ENCODE measurements around the gene KCNJ13.

The KCNJ13 gene

DNA sequence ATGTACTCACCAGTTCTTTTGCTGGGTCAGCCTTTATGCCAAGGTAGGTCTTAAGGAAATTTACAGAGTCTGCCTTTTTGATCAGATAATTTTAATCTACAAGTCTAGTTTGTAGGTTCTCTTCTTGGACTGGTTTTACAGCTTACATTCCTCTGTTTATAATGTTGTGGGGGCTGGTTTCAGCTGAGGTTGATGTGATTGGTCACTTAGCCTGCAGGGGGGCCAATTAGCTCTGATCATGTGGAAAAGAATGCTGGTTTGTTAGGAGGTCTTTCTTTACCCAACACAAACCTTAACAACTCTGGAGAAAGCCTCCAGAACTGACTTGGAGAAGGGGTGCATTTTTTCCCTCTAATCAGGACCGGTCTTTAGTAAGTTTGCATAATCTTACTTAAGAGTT is at the start of gene KCNJ13:
KCNJ13 (minus strand) TSS at position 131 of the 400 bp plus-strand sequence. CDS start 5,203 bp downstream, outside the sequence.
- no peak for DNase-seq

DNA sequence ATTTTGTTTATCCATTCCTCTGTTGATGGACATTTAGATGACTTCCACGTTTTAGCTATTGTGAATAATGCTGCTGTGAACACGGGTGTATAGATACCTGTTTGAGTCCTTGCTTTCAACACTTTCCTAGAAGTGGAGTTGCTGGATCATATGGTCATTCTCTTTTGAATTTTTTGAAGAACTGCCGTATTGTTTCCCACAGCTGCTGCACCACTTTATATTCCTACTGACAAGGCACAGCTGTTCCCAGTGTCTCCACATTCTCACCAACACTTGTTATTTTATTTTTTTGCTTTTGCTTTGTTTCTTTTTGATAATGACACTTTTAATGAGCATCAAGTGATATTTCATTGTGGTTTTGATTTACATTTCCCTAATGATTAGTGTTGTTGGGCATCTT is 41.4 kb upstream of the KCNJ13 start:
- no peak for DNase-seq

DNA sequence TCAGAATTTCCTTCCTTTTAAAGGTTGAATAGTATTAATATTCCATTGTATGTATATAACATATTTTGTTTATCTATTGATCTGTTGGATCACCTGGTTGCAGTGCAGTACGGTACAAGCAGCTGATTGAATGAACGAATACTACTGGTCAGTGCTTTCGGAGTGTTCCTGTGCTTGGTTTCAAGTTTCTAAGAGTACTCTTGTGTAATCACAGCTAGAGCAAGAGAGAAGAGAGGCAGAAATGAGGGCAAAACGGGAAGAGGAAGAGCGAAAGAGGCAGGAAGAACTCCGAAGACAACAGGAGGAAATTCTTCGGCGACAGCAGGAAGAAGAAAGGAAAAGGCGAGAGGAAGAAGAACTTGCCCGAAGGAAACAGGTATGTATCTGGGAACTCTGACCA is 40.3 kb upstream of the KCNJ13 start:
- DNase-seq: no peak

DNA sequence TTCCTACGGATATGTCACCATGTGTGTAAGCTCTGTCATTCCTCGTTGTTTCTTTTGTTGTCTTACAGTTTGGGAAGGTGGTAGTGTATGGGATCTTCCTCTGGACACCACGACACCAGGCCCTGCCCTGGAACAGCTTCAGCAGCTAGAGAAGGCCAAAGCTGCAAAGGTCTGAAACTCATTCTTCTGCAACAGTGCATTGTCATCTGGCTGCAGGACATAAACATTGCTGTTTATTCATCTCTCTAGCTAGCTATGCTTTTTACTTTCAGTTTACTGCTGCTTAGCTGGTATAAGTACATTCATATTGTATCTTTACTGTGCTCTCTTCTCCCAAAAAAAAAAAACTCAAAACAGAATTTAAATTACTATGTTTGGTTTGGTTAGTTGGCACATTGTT is 39.2 kb upstream of the KCNJ13 start:
- DNase-seq: no peak

DNA sequence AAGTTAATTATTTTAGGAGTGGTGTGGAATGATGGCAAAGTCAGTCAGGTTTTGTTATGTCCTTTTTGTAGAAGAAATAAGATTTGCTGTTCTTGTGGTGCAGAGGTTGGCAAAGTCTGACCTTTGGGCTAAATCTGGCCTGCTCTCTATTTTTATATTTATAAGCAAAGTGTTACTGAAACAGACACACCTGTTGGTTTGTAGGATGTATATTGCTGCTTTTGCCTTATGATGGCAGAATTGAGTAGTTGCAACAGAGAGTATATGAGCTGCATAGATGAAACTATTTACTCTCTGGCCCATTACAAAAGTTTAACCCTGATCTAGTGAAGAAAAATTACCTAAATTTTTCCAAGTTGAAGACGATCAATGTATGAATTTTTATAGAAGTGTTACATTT is 34.1 kb upstream of the KCNJ13 start:
- DNase-seq: no peak

DNA sequence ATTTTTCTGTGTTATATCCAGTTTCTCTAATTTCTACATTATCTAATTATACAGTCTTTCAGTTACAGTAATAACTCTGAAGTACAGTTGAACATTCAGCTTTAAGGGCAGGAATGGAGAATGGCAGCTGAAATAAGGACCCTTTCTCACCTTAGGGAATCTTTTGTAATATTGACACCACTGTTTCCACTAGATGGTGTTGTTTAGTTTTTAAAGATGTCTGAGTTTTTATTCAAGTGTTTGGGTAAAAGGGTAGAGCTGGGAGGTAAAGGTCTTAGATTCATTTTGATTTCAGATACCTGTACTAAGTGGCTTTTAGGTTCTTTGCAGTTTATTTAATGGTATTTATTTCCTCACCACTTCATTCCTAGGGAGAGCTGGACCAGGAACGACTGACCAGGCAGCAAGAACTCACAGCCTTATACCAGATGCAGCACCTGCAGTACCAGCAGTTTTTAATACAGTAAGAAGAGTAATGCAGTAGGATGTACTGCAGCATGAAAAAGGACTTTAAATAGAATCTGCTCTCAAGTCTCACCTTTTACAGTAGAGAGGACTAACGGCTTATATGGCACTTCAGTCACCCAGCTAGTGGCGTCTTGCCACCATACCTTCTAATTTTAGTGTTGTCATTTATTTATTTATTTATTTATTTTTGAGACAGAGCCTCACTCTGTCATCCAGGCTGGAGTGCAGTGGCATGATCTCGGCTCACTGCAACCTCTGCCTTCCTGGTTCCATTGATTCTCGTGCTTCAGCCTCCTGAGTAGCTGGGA is 33.2 kb upstream of the KCNJ13 start:
- DNase-seq: no peak

DNA sequence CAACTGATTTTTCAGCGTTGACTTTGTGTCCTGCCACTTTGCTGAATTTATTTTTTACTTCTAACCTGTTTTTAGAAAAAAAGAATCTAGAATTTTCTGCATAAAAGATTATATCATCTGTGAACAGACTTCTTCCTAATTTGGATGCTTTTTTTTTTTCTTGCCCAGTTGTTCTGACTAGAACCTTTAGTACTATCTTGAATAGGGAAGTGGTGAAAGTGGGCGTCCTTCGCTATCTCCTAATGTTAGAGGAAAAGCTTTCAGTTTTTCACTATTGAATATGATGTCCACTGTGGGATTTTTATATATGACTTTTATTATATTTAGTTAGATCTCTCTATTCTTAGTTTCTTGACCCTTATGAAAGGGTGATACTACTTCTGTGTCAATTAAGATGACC is 25.7 kb upstream of the KCNJ13 start:
- no peak for DNase-seq

DNA sequence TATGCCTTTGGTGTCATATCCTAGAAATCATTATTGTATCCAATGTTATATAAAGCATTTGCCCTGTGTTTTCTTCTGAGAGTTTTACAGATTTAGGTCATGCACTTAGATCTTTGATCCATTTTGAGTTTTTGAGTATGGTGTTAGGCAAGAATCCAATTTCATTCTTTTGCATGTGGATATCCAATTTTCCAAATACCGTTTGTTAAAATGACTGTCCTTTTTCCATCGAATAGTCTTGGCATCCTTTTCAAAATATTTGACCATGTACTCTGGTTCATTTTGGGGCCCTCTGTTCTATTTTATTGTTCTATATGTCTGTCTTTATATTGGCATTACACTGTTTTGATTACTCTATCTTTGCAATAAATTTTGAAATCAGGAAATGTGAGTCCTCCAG is 23.8 kb upstream of the KCNJ13 start:
- DNase-seq: no peak

DNA sequence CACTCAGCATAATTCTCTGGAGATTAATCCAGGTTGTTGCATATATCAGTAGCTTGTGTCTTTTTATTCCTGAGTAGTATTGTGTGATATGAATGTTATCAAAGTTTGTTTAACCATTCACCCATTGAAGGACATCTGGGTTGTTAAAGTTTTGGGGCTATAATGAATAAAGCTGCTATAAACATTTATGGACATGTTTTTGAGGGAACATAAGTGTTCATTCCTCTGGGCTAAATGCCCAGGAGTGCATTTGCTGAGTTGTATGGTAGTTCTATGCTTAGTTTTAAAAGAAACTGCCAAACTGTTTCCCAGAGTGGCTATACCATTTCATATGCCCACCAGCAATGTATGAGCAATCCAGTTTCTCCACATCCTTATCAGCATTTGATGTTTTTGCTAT is 21.8 kb upstream of the KCNJ13 start:
- no peak for DNase-seq

DNA sequence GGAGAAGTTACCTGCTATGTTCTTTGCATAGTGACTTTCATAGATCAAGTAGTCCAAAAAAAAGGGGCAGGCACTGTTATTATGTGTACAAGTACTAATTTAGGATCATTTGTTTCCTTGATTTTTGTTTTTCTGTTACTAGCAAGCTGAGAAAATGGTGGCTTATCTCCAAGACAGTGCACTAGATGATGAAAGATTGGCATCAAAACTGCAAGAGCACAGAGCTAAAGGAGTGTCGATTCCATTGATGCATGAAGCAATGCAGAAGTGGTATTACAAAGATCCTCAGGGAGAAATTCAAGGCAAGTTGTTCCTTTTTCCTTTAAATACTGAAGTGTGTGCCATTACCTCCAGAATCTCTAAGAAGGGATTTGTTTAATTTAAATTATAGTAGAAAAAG is 19.6 kb upstream of the KCNJ13 start:
- no peak for DNase-seq

DNA sequence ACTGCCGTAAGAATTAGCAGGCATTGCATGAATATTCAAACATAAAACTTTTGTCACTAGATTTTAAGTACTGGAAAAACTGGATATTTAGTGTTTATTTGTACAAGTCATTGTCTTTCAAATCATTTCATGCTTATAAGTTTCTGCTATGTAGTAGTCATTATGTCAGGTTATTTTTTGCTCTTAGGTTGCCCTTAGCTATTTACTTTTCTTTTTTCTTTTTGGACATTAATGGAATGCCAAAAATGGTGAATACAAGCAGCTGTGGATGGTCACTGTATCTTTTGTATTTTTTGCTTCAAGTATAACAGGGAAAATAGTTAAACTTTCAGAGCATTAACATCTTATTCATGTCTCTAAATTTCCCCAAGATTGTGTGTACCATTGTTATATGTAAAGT is 18.6 kb upstream of the KCNJ13 start:
- no peak for DNase-seq

DNA sequence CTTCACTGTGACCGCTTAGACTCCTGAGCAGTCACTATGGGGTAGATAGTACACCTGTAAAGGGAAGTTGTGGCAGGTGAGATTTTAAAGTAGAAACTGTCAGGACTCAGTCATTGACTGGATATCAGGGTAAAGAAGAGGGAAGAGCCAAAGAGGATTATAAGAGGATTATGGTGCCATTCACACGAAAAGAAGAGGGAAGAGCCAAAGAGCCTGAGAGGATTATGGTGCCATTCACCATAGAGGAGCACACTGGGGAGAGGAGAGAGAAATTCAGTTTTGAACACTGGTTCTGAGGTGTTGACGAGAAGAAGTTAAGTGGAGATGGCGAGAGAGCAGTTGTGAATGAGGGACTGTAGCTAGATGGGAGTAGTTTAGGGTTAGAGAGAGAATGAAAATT is 16.9 kb upstream of the KCNJ13 start:
- no peak for DNase-seq

DNA sequence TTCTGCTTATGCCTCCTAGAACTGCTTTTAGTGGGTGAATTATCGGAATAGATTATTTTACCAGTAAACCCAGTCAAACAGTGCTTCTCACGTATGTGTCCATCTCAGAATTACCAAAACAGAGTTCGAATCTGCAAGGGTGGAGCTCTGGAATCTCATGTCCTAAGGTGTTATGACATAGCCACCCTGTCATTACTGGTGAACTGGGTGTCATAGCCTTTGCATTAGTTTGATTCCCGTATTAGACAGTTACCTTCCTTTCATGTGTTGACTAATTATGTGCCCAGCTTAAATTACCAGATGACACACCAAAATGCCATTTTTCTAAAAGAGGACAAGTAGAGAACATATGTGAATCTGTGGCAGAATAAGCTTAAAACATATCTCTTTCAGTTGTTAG is 15.2 kb upstream of the KCNJ13 start:
- no peak for DNase-seq

DNA sequence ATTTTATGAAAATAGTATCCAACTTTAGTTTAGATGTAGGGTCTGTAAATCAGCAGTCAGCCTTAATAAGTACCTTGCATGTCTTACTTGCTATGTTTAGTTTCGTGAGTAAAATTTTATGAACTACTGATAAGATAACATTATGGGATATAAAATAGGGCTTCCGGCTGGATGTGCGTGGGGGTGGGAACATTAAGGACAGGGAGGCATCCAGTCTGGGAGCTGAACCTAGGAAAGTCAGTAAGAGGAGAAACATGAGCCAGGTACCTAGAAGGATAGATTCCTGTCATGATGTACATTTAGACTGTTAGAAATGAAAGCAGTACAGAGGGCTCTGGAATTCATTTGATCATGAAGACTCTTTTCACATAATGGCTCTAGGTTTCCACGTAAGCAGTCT is 12.7 kb upstream of the KCNJ13 start:
- no peak for DNase-seq

DNA sequence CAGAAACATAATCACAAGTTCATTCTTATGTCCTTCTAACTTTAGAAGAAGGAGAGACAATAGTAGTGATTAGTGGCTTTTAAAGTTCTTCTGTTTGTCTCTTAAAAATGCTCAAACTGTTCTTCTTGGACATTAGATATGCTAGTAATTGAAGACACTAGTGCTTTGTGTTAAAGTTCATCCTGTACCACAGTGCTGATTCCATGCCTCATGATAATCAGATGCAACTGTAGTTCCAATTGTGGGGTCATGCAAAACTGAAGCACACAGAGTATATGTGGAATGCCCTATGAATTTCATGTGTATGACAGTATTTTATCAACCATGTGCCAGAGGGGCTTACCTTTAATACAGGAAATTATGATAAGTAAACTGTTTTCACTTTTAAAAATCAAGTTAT is 11.4 kb upstream of the KCNJ13 start:
- DNase-seq: no peak

DNA sequence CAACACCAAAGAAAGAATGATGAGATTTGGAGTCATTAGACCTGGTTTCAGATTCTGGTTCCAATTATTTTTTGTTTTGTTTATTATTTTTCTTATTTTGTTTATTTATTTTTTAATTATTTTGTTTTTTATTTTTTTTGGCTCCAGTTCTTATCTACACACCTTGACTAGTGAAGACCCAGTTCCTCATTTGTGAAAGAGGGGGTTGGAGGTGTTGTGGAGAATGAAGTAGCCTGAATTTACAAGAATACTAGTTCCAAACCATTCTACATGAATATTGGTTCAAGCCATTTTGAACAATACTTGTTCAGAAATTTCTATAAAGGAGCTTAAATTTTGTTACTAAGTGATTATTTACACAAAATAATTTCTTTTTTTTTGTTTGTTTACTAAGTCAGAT is 6.9 kb upstream of the KCNJ13 start:
- DNase-seq: no peak

DNA sequence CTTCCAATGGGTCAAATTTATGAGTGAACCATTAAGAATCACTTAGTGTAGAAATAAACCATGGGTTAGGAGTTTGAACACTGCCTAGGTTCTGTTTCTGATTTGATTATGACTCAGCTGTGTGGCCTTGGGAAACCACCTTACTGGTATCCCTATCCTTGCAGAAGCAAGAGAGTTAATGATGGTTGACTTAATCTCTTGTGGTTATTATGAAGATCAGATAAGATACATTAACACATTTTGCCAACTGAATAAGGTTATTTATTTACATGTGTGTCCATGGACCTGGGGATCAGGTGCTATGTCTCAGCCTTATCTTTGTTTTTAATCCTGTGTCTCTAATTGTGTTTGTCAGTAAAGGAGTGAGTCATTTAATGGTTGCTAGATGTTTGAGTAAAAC is 5.4 kb upstream of the KCNJ13 start:
- DNase-seq: no peak

DNA sequence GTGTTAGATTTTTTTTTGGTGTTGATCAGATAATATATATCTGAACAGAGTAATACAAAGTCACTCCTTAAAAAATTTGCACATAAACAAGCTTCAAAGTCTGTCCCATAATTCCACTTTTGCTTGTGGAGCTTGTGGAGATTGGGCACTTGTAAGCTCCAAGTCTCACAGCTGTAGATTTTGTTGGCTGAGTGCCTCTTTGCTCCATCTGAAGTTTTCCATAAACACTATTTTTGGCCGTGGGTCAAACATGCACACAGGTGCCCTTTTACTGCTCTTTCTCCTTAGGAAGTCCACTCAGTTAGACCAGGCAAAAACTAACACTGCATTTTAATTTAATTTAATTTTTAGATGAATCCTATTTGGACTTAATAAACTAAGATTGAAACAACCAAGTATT is 3.6 kb upstream of the KCNJ13 start:
- DNase-seq: no peak

DNA sequence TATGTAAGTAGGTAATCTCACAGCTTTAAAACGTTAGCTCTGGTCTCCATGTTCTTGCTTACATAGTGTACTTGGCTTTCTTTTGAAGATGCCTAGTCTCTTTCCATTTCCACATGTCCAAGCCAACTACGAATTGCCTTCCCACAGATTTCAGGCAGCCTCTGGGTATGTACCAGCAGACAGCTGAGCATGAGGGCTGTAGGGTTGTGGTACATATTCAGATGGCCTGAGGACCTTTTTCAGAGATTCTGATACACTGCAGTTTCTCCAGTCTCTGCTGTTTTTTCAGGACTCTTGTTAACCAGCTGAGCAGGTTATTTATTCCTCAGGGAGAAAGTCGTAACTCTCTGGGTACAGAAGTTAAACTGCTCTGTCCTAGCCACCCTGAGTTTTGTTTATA is 3.1 kb upstream of the KCNJ13 start:
- no peak for DNase-seq

DNA sequence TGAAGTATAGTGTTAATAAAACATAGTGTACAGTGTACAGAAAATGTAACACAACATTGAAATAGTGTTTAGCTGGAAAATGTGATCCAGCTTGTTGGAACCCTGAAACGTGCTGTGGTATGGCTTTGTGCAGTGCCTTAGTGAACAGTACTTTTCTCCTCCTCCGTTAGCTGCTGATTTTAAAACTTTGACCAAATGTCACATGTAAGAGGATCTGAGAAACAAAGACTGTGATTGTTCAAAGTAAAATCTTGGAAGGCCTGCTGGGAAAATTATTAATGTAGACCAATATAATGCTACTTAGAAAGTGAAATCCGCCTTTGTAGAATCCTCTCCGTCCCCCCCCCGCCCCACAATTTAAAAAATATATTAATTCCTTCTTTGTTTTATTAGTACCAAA is 911 bp upstream of the KCNJ13 start:
- no peak for DNase-seq

DNA sequence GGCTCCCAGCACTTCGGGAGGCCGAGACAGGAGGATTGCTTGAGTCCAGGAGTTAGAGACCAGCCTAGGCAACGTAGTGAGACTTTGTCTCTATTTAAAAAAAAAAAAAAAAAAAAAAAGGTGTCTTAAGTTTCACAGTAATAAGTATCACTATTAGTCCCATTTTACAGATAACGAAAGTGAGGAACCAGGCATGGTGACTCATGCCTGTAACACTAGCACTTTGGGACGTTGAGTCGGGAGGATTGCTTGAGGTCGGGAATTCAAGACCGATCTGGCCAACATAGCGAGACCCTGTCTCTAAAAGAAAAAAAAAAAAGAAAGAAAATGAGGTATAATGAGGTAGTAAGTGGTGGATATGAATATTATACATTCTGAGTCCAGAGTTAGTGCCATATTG is 2.5 kb downstream of the KCNJ13 start:
- no peak for DNase-seq

DNA sequence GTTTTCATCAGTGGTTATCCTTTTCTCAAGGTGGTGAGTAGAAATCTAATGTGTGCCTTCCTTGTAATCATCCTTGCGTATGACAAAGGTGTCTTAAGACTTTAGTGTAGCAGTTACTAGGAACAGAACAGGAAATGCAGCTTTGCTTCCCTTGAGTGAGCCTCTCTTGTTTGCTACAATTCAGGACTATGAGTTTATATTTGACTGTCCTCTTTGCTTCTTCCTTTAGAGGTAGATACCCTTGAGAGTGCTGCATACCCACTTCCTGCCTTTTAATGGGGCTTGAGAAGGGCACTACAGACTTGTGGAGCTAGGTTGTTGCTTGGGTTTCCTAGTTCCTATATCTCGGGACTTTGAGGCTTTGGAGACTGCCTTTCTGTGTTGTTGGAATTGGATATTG is 3.8 kb downstream of the KCNJ13 start:
- DNase-seq: no peak

DNA sequence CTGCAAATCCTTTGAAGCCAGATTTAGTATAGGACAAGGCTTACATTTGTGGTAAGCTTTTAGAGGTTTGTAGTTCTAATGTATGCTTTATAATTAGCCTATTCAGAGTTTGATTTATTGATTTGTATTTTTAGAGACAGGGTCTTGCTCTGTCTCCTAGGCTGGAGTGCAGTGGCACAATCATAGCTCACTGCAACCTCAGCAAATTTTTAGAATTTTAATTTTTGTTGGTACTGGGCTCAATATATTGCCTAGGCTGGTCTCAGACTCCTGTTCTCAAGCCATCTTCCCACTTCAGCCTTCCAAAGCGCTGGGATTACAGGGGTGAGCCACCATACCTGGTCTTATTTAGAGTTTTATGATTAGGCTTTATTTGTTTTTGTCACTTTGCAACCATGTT is 4.5 kb downstream of the KCNJ13 start:
- no peak for DNase-seq

DNA sequence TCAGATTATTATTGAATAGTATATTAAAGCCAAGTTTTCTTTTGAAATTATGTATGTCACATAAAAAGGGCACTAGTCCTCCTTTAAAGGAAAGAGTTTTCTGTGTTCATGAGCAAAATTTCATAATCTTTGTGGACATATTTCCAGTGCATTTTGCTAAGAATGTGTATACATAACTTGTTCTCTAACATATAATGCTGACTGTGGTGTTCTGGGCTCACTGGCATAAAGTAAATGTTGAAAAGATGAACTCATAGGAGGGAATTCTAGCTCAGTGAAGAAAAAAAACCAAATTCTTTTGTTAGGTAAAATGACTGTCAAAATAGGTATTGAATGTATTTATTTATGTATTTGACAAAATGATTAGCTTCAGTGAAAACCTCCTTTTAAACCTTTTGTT is 6.2 kb downstream of the KCNJ13 start:
- DNase-seq: no peak

DNA sequence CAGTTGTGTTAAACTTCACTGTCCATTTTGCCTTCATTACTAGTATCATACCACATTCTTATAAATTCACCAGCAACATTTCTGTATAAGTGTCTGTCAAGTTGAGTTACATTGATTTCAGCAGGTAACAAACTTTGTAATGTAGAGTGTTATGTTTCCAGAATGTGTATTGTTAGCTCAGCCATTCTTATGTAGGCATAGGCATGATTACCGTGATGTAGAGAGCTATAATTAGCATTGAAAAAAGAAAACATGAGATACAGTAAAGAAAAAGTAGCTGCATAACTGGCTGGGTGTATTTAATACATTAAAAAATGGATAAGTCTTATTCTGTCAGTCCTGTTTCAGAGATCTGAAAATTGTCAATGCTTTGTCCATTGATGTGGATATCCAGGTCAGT is 8.5 kb downstream of the KCNJ13 start:
- no peak for DNase-seq
